Cardiac muscle cell (in vitro differentiated cells and primary cell): Measurements from ENCODE around the gene ZNF677. TPM values are rescaled to one million over a fixed set of nuclear protein-coding genes. Genes with fewer than 3 reads are reported as not detected.
A peak's percentile ranks its signal among the peaks of the same experiment; 100 is the strongest.
"Not testable (repeated sequence)": the region's sequence is repeated elsewhere in the genome, so short reads cannot be mapped to it uniquely, and the experiment has no call there.

ENCODE experiments used
- DNase-seq, 2 donors: peaks; one replicate each; pipeline versions ENCODE4 v3.0.0 to v3.0.0-alpha.2; 2010 to 2017; ENCODE audit warnings: low read depth in 1 of 2, low spot score in 1 of 2
- H3K27ac ChIP-seq: fragments of 200-600 bp; sonication (generic); 2 replicates; pipeline ENCODE4 v1.5.1; 2016
- H3K27me3 ChIP-seq: fragments of 200-600 bp; sonication (generic); 2 replicates; pipeline ENCODE4 v1.6.0; 2016; ENCODE audit warnings: control low read depth
- H3K36me3 ChIP-seq: fragments of 200-600 bp; sonication (generic); 2 replicates; pipeline ENCODE4 v1.5.1; 2016; ENCODE audit warnings: control low read depth
- H3K4me1 ChIP-seq: fragments of 200-600 bp; sonication (generic); 2 replicates; pipeline ENCODE4 v1.8.1; 2017; ENCODE audit warnings: low read depth, mild to moderate bottlenecking, mixed run types
- H3K4me3 ChIP-seq: fragments of 200-600 bp; sonication (generic); 2 replicates; pipeline ENCODE4 v1.5.1; 2016; ENCODE audit warnings: mild to moderate bottlenecking
- H3K9me3 ChIP-seq: fragments of 200-600 bp; sonication (generic); 2 replicates; pipeline ENCODE4 v1.5.1; 2017; ENCODE audit warnings: low read depth, mild to moderate bottlenecking, control low read depth
- polyA plus RNA-seq: library from polyadenylated mRNA; unstranded; fragments of >200 nt; fragmentation: Nextera tagmentation; extraction: Ambion mirVana; gene quantifications from 2 replicates; pipeline ENCODE4 v1.2.1, GENCODE V29; 2016
- total RNA-seq: library from RNA; depleted of rRNA; stranded (reverse); fragments of >200 nt; gene quantifications from 2 replicates; pipeline ENCODE4 v1.2.3, GENCODE V29; 2016
- TF ChIP-seq, protein P1 (sequence below): IDR thresholded peaks from 2 replicates; pipeline ENCODE4 v1.5.1; 2012; ENCODE audit warnings: low read depth, mild to moderate bottlenecking, low read length

ZNF677 gene
- total RNA-seq (47.0 and 62.1 TPM in 2 replicates), polyA plus RNA-seq (49.2 and 68.8 TPM in 2 replicates)

- Histone ChIP-seq H3K4me1 (no peaks in the 10 kb centered on the region), H3K27ac (peak within 1 kb of the TSS; percentile 94), H3K4me3 (peak within 1 kb of the TSS; percentile 99), H3K36me3 (peaks cover 22% of the 10 kb centered on the region), H3K27me3 (no peaks in the 10 kb centered on the region), H3K9me3 (no peaks in the 10 kb centered on the region)
- TF ChIP-seq, protein P1, sequence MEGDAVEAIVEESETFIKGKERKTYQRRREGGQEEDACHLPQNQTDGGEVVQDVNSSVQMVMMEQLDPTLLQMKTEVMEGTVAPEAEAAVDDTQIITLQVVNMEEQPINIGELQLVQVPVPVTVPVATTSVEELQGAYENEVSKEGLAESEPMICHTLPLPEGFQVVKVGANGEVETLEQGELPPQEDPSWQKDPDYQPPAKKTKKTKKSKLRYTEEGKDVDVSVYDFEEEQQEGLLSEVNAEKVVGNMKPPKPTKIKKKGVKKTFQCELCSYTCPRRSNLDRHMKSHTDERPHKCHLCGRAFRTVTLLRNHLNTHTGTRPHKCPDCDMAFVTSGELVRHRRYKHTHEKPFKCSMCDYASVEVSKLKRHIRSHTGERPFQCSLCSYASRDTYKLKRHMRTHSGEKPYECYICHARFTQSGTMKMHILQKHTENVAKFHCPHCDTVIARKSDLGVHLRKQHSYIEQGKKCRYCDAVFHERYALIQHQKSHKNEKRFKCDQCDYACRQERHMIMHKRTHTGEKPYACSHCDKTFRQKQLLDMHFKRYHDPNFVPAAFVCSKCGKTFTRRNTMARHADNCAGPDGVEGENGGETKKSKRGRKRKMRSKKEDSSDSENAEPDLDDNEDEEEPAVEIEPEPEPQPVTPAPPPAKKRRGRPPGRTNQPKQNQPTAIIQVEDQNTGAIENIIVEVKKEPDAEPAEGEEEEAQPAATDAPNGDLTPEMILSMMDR = no peak
- peak; percentile 91 to 95 for DNase-seq
Measured at GRCh38 chr19:53254411-53255341, at the start of gene ZNF677. Gene ZNF677, minus strand, starts transcription at chr19:53254873. Its CDS starts 3,323 bp downstream, at chr19:53251550.

DNA sequence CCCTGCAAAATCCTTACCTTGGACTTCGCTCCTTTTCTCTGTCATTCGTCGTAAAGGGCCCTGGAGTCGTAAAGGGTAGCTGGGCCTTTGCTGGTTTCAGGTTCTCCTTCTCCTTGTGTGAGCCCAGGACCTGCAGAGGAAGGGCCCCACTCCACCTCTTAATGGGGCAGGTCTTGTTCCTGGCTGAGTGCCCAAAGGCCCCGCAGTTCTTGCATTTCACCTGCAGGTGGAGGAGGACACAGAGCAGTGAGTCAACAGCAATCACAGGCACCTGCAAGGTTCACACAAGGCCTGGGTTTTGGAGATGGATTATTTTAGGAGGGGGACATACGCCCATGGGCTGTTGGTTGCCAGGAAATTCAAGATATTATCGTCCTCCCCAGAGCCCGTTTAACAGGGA, 46.7 kb upstream of the ZNF677 start:
- not testable (repeated sequence) for DNase-seq, H3K9me3 ChIP-seq, H3K27ac ChIP-seq, H3K27me3 ChIP-seq, H3K36me3 ChIP-seq, H3K4me3 ChIP-seq, H3K4me1 ChIP-seq

- Histone ChIP-seq H3K4me1 (no peaks in the 10 kb centered on the region), H3K27me3 (no peaks in the 10 kb centered on the region), H3K27ac (no peak overlapping the region), H3K9me3 (no peaks in the 10 kb centered on the region), H3K36me3 (no peaks in the 10 kb centered on the region), H3K4me3 (no peak overlapping the region)
- TF ChIP-seq, protein P1 = no peak
- no peak for DNase-seq
Measured at GRCh38 chr19:53294786-53295441, 40.2 kb upstream of the ZNF677 start.

DNA sequence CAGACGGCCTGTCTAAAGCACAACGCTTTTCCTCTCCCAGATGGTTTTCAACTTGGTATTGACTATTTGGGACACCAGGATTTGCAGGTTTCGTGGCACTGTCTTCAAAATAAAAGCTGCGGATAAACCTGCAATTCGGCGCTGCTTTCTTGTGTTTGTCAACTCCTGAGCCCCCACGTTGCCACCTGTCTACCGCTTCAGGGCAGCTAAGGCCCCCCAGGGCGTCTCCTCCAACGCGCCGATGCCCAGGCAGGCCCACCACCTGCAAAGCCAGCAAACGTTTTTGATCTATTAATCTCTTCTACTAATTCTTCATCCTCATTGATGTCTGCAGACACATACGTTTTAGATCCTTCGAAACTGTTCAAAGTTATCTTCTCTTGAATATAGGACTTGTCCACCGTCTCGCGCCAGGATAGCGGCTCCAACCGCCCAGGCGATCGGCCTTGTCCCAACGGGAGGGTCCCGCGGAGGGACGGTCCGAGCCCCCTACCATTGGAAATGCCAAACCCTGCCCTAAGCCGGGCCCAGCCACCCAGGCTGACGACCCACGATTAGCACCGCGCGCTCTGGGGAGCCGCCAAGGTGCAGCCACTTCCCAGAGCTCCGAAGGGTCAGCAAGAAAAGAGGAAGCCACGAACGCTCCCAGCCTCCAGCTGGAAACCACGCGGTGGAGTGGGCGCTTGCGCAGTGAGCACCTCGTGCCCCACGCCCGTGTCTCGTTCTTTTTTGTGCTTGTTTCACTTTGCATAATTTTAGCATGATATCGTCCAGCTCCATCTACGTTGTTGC, 36.3 kb upstream of the ZNF677 start:
- no peak for DNase-seq
- TF ChIP-seq, protein P1 = no peak
- Histone ChIP-seq H3K36me3 (no peaks in the 10 kb centered on the region), H3K4me1 (no peaks in the 10 kb centered on the region), H3K9me3 (no peaks in the 10 kb centered on the region), H3K27me3 (no peaks in the 10 kb centered on the region), H3K4me3 (no peak overlapping the region), H3K27ac (no peak overlapping the region)

GRCh38 chr19:53285087-53285486, 30.4 kb upstream of the ZNF677 start:
- H3K27me3 ChIP-seq = no peaks in the 10 kb centered on the region
- H3K27ac ChIP-seq = no peak overlapping the region
- no peaks in the 10 kb centered on the region for H3K9me3 ChIP-seq
- no peaks in the 10 kb centered on the region for H3K4me1 ChIP-seq
- TF ChIP-seq, protein P1 = no peak
- H3K36me3 ChIP-seq = no peaks in the 10 kb centered on the region
- DNase-seq = no peak
- H3K4me3 ChIP-seq = no peak overlapping the region

DNA sequence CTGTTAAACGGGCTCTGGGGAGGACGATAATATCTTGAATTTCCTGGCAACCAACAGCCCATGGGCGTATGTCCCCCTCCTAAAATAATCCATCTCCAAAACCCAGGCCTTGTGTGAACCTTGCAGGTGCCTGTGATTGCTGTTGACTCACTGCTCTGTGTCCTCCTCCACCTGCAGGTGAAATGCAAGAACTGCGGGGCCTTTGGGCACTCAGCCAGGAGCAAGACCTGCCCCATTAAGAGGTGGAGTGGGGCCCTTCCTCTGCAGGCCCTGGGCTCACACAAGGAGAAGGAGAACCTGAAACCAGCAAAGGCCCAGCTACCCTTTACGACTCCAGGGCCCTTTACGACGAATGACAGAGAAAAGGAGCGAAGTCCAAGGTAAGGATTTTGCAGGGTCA, 27.3 kb upstream of the ZNF677 start:
- not testable (repeated sequence) for H3K36me3 ChIP-seq, H3K4me3 ChIP-seq, H3K9me3 ChIP-seq, H3K27ac ChIP-seq, H3K27me3 ChIP-seq, H3K4me1 ChIP-seq
- DNase-seq = peak in 1 of 2 donors; percentile 16
